SKM-1 treated with dmso at 0.1 percent for 144 hours (cell line): ENCODE data around the gene HECW1.
"Not testable (repeated sequence)": the region's sequence is repeated elsewhere in the genome, so short reads cannot be mapped to it uniquely, and the experiment has no call there.

Experiments
- DNase-seq: peaks from one replicate; lab custom pipeline; 2025; ENCODE audit not compliant: unreplicated experiment; lab: John Stamatoyannopoulos, UW

Gene HECW1

GRCh38 chr7:43590862-43591557 lies 478.6 kb downstream of the HECW1 start:
- peak; percentile 8 for DNase-seq

DNA sequence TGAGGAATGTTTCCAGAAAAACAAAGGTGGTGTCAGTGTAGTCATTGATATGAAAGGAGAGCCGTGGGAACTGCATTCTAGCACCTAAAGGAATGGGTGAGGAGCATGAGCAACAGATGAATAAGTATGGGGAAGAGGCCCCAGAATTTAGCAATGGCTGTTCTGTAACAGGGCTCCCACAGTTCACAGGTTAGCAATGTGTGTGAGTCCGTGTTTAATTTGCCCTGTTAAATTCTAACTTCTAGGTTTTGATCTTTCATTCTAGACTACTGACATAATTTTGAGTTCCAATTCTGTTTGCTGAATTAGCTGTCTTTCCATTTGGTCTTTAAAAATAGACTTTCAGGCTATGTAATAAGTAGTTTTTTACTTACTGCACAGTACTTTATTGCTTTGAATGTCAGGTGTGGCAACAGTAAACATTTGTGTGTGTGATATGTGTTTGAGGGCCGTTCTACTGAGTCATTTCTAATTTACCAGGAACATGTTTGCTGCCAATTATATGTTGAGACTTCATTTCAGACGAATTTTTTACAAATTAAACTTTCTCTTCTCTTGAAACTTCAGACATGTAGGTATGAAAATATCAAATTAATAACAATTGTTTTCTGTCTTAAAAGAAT lies 479.2 kb downstream of the HECW1 start:
- peak; percentile 36 for DNase-seq

DNA sequence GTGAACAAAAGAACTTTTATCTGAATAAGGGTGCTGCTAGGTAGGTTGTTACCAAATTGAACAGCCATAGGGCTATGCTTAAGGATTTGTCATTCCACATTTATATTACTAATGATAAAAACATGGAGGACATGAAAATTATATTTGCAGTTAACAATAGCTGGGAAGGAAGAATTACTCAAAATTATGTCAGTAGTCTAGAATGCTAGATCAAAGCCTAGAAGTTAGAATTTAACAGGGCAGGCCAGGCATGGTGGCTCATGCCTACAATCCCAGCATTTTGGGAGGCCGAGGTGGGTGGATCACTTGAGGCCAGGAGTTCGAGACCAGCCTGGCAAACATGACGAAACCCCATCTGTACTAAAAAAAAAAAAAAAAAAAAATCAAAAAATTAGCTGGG lies 479.9 kb downstream of the HECW1 start:
- no peak for DNase-seq

DNA sequence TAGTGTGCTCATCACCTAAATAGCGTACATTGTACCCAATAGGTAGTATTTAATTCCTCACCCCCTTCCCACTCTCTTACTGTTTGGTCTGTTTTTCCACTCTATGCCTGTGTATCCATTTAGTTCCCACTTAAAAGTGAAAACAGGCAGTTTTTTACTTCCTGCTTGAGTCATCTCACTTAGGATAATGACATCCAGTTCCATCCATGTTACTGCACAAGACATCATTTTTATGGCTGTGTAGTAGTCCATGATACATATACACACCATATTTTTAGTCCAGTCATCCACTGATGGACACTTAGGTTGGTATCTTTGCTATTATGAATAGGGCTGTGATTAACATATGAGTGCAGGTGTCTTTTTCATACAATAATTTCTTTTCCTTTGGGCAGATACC lies 480.6 kb downstream of the HECW1 start:
- no peak for DNase-seq

DNA sequence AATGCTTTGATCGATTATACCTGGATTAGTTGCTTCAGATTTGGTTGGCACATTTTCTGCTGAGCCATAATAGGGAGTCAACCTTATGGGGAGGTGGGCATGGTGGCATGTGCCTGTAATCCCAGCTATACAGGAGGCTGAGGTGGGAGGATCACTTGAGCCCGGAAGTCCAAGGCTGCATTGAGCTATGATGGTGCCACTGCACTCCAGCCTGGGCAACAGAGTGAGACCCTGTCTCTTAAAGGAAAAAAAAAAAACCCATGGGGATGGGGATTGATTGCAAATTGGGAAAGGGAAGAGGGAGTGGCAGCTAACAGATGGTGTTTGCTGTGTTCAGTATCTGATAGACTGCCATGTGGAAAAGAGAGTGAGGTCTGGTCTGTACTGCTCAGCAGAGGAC lies 481.6 kb downstream of the HECW1 start:
- DNase-seq = no peak

GRCh38 chr7:43596426-43596825 lies 484.0 kb downstream of the HECW1 start:
- DNase-seq = not testable (repeated sequence)

GRCh38 chr7:43600056-43600455 lies 487.6 kb downstream of the HECW1 start:
- DNase-seq = no peak

GRCh38 chr7:43602256-43602655 lies 489.8 kb downstream of the HECW1 start:
- DNase-seq = no peak

GRCh38 chr7:43604251-43604650 lies 491.8 kb downstream of the HECW1 start:
- no peak for DNase-seq

GRCh38 chr7:43609097-43609496 lies 496.6 kb downstream of the HECW1 start:
- no peak for DNase-seq

DNA sequence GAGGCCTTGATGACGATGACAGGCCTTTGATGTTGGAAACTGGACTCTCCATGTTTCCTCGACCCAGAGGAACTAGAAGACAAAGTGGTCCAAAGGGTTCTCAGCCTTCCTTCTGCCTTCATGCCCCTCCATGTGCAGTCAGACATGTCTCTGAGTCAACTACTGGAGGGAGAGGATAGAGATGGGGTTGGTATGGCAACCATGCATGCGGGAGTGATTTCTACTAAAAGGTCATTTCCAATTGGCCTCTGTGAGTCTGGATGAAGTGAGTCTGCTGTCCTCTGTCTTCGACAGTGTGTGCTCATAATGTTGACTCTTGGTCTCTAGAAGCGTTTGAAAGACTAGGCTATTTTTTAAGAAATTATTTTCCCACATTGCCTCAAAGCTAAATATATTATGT lies 499.7 kb downstream of the HECW1 start:
- DNase-seq = no peak

DNA sequence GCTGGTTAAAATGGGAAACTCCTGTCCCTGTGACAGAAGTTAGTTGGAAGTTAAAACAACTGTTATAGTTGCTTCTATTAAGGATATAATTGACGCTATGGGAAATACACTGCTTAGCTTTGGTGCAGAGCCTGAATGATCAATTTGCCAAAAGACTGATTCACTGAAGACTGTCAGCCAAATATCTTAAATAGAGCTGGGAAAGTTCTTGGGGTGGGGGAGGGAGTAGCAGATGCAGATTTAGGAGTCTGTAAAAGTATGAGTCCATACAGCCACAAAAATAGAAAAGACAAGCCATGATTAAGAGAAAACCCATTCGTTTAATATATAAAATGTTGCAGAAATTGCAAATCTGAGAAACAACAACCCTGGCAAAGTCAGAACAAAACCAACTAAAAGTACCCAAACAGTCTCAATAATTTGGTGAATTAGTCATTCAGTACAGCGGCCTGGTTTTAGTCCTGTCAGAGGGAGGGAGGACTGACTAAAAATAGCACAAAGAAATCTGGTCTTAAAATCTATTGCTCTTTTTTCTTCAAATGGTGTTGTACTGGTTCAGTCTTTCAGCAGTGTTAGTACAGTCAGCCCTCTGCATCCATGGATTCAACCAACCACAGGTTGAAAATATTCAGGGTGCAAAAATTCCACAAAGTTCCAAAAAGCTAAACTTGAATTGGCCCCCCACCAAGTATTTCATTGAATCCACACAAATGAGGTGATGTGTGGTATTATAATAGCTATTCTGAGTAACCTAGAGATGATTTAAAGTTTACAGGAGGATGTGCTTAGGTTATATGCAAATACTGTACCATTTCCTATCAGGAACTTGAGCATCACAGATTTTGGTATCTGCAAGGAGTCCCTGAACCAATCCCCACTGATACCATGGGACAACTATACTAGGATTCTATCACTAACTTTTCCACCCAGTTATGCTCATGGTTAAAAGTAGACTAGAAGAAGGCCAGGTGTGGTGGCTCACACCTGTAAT lies 500.4 kb downstream of the HECW1 start:
- no peak for DNase-seq
